Measurements from ENCODE around the gene LRRC9.
"Not testable (repeated sequence)": the region's sequence is repeated elsewhere in the genome, so short reads cannot be mapped to it uniquely, and the experiment has no call there.

LRRC9 gene

GRCh38 chr14:59959668-59960067, 39.7 kb downstream of the LRRC9 start:
- no peak for DNase-seq

- DNase-seq, result no peak
These were observed 41.6 kb downstream of the LRRC9 start for GRCh38 chr14:59961518-59962062.

GRCh38 chr14:59964251-59965007, 44.5 kb downstream of the LRRC9 start:
- DNase-seq, result no peak

- no peak for DNase-seq
These were observed 49.4 kb downstream of the LRRC9 start for GRCh38 chr14:59969319-59969718.

GRCh38 chr14:59981564-59981963, 61.6 kb downstream of the LRRC9 start:
- DNase-seq, result no peak

GRCh38 chr14:59983048-59983447, 63.1 kb downstream of the LRRC9 start:
- DNase-seq, result no peak

- no peak for DNase-seq
These were observed 66.7 kb downstream of the LRRC9 start for GRCh38 chr14:59986556-59987059.

GRCh38 chr14:59997449-59997848, 77.5 kb downstream of the LRRC9 start:
- no peak for DNase-seq

- DNase-seq, result no peak
These were observed 78.0 kb downstream of the LRRC9 start for GRCh38 chr14:59997966-59998365.

GRCh38 chr14:59998564-59998963, 78.6 kb downstream of the LRRC9 start:
- DNase-seq, result no peak

GRCh38 chr14:60002819-60003492, 83.0 kb downstream of the LRRC9 start:
- DNase-seq, result no peak

- DNase-seq, result no peak
These were observed 84.0 kb downstream of the LRRC9 start for GRCh38 chr14:60003991-60004390.

- no peak for DNase-seq
These were observed 88.1 kb downstream of the LRRC9 start for GRCh38 chr14:60008042-60008441.

GRCh38 chr14:60010263-60010662, 90.3 kb downstream of the LRRC9 start:
- DNase-seq, result not testable (repeated sequence)

- DNase-seq, result no peak
These were observed 94.5 kb downstream of the LRRC9 start for GRCh38 chr14:60014402-60014801.

- DNase-seq, result no peak
These were observed 101.7 kb downstream of the LRRC9 start for GRCh38 chr14:60021619-60022018.

GRCh38 chr14:60025571-60025970, 105.6 kb downstream of the LRRC9 start:
- DNase-seq, result no peak

- DNase-seq, result no peak
These were observed 115.2 kb downstream of the LRRC9 start for GRCh38 chr14:60035177-60035576.

- not testable (repeated sequence) for DNase-seq
These were observed 128.0 kb downstream of the LRRC9 start for GRCh38 chr14:60047976-60048375.

- no peak for DNase-seq
These were observed 131.8 kb downstream of the LRRC9 start for GRCh38 chr14:60051721-60052221.

GRCh38 chr14:60058087-60058486, 138.1 kb downstream of the LRRC9 start:
- no peak for DNase-seq

- no peak for DNase-seq
These were observed 141.4 kb downstream of the LRRC9 start for GRCh38 chr14:60061371-60061770.

- no peak for DNase-seq
These were observed 144.6 kb downstream of the LRRC9 start for GRCh38 chr14:60064491-60065072.

Data from activated CD4-positive, alpha-beta T cell treated with anti-CD3 and anti-CD28 coated beads for 4 hours (primary cell).